NOMO-1 treated with dmso at 0.1 percent for 144 hours (cell line): ENCODE measurements around the gene WDR31.

Source experiments
- DNase-seq: peaks from one replicate; lab custom pipeline; 2025; ENCODE audit not compliant: unreplicated experiment; lab: John Stamatoyannopoulos, UW

The WDR31 gene

DNA sequence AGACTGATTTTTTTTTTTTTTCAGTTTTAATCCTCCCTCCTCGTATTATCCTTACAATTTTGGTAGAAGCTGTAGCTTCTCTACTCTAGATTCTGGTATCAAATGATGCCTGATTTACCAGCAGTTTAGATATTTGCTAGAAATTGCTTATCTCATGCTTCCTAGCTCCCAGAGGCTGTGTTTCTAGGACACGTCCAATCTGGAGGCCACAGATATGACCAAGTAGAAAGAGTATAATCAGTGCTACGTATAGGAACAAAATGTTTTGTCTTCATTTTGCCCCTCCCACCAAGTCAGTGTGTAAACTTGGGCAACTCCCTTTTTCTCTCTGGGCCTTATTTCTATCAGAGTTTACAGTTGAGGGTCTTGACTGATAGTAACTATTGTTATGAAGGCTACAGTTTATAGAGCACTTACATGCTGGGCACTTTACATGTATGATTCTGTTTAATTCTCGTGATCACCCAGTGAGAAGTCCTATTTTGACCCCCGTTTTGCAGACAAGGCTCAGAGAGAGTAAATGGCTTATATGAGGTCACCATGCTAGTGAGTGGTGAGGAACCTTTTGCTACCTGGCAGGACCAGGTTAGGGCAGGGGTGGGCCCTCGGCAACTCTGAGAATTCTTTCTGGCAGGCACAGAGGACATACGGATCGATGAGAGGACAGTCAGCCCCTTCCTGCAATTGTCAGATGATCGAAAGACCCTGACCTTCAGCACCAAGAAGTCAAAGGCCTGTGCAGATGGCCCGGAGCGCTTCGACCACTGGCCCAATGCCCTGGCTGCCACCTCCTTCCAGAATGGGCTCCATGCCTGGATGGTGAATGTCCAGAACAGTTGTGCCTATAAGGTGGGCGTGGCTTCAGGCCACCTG is 29.1 kb upstream of the WDR31 start:
- no peak for DNase-seq

DNA sequence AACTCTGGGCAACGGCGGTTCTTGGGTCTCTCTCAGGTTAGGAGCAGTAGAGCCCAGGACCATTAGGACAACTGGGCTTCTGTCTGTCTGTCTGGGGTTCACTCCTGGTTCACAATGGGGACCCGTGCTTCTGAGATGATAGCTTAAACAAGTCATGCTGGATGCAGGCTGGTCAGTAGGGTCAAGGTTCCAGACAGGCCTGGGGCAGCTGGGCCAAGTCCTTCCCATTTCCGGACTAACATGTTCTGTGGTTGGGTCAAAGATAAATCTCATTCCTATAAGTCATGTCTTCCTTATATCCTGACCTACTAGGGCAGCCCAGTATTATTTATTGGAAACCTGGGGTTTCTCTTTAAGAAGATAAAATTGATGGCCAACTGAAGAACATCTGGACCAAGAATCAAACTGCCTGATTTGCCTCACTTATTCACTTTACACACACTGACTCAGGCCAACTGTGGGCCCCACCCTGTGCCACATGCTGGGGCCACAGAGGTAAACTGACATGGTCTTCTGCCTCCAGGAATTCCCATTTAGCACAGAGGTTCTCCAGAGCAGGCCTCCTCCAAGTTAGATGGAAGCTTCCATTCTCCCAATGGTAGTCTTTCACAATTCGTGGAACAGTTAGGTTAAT is 28.4 kb upstream of the WDR31 start:
- DNase-seq: no peak

DNA sequence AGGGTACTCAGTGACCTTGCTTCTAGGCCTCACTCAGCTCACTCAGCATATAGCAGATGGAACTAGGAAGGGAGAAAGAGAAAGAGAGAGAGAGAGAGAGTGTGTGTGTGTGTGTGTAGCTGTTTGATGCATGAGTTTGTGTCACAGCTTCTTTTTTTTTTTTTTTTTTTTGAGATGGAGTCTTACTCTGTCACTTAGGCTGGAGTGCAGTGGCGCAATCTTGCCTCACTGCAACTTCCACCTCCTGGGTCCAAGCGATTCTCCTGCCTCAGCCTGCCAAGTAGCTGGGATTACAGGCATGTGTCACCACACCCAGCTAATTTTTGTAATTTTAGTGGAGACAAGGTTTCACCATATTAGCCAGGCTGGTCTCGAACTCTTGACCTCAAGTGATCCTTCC is 25.6 kb upstream of the WDR31 start:
- DNase-seq: peak; percentile 36

DNA sequence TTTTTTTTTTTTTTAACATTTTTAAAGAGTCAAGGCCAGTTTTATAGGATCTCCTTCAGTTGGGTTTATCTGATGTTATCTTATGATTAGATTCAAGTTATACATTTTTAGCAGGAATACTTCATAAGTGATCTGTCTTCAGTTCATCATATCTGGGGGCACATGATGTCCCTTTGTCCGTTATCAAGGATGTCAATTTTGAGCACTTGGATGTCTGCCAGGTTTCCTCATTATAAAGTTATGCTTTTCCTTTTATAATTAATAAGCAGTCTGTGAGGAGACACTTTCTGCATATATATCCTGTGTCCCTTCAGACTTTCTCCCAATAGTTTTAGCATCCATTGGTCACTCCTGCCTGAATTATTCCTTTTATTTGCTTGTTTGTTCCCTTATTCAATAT is 24.9 kb upstream of the WDR31 start:
- no peak for DNase-seq

DNA sequence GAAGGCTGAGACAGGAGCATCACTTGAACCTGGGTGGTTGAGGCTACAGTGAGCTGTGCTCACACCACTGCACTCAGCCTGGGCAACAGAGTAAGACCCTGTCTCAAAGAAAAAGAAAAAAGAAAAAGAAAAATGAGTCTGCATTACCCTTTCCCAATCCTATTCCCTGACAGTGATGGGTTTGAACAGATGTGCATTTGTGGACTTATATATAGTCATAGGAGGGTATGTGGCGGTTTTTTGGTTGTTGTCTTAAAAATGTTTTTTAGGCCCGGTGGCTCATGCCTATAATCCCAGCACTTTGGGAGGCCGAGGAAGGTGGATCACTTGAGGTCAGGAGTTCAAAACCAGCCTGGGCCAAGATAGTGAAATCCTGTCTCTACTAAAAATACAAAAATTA is 23.3 kb upstream of the WDR31 start:
- DNase-seq: no peak

DNA sequence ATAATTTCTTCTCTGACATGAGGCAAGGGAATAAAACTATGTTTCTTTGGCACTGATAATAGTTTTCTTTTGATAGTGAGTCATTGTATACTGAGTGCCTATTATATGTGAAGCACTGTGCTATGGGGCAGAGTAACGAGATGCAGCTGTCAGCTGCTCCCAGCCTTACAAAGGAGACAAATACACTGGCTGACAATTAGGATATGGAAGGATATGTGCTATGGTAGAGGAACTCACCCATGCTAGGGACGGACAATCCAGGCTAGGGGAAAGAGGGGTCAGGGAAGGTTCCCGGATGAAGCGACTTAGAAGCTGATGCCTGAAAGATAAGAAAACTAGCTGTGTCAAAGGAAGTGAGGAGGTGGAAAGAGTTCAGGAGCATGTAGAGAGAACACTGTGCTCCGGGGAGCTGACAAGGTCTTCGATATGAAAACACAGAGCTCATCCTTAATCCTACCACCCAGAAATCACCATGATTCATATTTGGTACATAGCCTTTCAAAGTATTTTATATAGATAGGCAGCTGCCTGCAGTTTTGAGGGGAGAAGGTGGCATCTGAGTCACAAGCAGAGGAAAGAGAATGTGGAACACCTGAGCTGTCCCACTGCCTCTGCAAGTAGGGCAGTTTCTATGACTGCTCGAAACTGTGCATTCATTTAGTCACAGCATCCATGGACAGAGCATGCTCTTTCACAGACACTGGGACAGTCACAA is 21.4 kb upstream of the WDR31 start:
- no peak for DNase-seq

DNA sequence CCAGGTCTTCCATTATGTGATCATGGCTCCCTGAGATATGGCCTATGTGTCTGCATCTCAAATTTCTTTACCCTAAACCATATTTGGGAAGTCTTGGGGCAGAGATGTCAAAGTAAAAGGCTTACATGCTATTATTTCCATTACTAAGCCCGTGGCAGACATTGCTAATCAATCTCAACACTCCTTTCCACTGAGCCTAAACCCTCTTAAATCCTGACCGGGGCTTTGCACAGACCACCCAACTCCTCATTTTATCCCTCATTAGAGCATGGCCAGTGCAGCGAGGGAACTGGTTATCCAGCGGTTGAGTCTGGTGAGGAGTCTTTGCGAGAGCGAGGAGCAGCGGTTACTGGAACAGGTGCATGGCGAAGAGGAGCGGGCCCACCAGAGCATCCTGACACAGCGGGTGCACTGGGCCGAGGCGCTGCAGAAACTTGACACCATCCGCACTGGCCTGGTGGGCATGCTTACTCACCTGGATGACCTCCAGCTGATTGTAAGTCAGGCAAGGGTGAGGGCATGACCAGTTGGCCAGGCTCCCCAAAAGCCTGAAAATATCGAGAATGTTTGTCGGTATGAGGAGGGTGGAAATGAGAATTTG is 20.3 kb upstream of the WDR31 start:
- DNase-seq: no peak

DNA sequence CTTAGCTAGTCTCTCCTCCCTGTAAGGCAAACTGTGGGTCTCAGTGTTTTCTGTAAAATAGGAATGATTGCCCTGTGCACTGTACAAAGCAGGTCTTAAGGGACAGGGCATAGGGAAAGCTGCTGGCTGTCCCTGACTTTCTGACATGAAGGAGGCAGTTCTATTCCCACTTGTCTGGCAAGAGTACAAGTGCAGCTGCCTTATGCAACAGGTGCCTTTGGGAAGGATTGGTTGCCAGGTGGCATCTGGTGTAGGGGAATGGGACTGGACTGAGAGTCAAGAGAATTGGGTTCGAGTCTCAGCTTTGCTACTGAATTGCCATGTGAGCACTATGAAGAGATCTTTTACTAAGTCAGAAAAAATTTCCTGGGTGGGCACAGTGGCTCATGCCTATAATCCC is 19.3 kb upstream of the WDR31 start:
- DNase-seq: no peak

DNA sequence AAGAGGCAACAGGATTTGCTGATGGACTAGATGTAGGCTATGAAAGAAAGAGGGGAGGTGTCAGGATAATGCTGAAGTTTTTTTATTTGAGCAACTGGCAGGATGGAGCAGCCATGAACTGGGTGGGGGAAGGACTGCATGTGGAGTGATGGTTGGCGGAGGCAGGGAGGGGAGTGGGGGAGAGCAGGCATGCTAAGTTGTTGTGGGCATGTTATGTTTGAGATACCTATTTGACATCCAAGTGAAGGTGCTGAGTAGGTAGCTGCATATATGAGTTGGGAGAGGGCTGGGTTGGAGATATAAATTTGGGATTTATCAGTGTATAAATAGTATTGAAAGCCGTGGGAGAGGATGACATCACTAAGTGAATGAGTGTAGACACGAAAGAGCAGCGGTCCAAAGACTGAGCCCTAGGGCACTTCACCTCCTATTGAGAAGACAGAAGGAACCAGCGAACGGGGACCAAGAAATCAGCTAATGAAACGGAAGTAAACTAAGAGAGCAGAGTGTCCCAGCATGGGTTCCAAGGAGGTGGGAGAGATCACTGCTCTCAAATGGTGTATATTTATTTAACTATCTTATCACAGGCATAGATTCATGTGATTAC is 16.7 kb upstream of the WDR31 start:
- no peak for DNase-seq

DNA sequence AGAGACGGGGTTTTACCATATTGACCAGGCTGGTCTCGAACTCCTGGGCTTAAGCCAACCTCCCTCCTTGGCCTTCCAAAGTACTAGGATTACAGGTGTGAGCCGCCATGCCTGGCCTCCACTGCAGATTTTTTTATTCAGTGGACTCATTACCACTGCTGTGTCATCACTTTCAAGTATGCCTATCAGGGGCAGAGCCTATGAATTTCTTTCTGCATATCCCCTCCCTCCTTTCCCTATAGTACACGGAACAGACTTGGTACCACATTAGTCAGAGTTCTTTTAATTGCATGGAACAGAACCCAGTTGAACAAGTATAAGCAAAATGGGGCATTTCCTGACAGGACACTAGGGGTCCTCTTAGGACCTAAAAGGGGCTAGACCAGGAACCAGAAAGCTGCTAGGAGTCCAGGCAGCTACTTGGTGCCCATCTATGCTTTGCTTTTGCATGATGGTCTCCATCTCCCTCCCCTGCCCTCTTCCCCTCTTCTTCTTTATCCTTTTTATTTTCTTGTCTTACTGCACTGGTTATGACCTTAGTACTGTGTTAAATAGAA is 15.0 kb upstream of the WDR31 start:
- DNase-seq: no peak

DNA sequence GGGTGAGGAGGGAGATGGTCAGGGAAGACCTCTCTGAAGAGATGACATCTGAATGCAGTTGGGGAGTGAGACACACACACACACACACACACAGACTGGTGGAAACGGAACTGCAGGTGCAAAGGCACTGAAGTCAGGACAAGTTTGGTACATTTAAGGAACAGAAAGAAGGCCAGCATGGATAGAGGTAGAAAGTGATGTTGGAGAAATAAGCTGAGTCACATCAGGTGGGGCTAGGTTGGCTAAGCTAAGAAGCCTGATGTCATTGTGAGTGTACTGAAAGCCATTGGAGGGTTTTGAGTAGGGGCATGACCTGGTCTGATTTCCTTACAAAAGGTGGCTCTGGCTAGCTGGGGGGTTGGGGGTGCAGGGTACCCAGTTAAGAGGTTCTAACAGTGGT is 12.3 kb upstream of the WDR31 start:
- DNase-seq: no peak

DNA sequence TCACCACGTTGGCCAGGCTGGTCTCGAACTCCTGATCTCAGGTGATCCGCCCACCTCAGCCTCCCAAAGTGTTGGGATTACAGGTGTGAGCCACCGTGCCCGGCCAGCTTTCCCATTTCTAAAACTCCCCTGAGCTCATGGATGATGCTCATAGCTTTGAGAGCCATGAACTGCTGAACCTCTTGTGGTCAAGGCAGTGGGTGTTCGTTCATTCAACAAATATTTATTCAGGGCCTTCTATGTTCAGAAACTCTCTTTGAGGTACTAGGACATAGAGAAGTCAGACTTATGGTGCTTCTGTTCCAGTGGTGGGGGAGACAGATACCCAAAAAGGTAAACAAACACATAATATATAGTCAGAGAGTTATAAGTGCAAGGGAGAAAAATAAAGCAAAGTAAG is 11.9 kb upstream of the WDR31 start:
- DNase-seq: no peak

DNA sequence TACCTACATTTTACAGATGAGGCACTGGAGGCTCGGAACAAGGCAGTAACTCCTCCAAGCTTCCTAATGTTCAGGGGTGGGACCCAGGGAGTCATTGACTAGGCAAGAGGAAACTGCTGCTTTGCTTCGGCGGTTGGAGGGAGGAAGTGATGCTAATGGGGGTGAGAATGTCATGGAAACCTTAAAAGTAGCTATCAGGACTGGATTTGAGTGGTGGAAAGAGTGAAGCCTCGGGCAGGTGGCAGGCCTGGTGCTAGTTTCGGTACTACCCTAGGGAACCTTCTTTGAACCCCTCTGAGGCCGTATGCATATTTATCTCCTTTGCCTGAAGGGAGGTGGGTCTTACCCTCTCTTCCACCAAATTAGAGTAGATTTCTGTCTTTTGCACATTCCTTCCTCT is 10.9 kb upstream of the WDR31 start:
- peak; percentile 68 for DNase-seq

DNA sequence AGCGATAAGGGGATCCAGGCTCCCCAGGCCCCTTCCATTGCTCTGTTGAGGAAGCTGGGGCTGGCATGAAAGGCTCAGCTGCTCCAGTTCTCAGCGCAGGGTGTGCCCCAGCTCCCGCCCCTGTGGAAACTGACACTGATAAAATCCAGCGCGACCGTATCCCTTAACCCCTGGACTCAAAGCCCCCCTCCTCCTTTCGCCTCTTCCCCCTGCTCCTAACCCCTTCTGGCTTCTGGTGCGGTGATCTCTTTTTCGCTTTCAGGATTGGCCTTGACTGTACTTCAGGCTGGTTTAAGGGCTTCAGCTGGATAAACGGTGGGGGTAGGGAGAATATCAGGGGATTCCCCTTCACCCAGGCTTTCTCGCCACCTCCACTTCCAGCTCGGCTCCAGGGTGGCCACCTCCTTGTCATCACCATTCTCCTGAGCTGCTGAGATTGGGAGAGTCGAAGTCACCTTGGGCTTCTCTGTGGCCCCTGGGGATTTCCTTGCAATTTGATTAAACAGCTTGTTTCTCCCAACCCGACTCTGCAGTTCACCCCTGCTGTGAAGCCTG is 10.1 kb upstream of the WDR31 start:
- no peak for DNase-seq

DNA sequence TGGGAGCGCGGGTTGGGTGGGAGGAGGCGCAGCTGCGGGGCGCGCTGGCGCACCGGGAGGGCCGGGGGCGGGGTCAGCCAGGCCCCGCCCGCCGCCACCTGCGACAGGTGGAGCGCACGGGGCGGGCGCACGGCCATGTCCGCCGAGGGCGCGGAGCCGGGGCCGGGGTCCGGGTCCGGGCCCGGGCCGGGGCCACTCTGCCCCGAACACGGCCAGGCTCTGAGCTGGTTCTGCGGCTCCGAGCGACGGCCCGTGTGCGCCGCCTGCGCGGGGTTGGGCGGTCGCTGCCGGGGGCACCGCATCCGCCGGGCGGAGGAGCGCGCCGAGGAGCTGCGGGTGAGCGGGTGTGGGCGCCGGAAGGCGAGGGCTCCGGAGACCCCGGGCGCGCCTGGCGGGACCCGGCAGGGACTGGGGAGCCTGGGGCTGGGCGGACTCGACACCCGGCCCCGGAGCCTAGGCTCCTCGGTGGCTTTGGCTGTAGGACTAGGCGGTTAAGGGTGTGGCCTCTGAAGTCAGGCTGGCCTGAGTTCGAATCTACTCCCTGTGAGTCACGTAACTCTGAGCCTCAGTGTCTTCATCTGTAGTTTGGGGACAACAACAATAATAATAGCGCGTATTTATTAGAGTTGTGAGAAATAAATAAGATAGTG is 9.5 kb upstream of the WDR31 start, which contains the start of gene BSPRY:
Gene BSPRY (plus strand): TSS at position 97 of the 650 bp plus-strand sequence. CDS start 39 bp downstream, at position 136.
- peak; percentile 14 for DNase-seq

DNA sequence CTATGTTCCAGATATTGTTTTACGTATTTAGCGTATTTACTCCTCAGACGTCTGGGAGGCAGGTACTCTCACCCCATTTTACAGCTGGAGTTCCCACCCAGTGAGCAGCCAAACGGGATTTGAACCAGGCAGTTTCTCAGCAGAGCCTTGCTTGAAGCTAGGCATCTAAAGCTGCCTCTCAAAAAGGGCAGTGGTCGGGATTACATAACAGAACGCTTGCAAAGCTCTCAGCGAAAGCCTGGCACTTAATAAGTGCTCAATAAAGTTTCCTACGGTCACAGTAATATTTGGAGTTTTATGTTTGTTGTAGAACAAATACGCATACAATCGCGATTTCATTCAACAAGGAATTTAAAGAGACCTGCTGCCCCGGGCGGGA is 9.0 kb upstream of the WDR31 start:
- no peak for DNase-seq

DNA sequence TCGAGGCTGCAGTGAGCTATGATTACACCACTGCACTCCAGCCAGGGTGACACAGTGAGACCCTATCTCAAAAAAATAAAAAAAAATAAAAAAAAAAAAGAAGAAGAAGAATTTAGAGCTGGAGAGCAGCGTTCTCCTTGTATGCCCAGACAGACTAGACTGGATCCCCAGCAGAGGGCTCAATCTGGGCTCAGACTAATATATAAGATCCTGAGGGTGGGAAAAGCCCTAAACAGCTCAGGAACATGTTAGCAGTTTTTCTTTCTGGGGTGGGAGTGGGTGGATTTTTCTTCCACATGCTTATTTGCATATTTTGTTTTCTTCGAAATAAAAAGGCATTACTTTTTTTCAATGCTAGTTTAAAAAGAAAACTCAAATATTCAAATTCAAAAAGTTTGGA is 8.4 kb upstream of the WDR31 start:
- DNase-seq: no peak

DNA sequence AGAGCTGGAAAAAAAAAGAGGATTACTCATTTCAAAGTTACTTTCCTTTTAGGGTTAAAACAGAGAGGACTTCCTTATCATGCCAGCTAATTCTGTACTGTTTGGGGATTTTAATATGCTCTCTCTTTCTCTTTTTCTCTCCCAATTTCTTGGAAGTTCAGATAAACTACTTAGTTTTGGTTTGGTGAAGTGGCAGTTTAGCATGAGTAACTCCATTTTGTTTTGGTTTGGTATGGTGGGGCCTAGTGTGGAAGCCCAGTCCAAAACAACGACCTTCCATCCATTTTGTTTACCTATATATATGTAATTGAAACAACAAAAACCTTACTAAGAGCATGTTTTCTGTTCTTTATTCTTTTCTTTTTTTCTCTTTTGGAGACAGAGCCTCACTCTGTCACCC is 5.6 kb upstream of the WDR31 start:
- DNase-seq: no peak

DNA sequence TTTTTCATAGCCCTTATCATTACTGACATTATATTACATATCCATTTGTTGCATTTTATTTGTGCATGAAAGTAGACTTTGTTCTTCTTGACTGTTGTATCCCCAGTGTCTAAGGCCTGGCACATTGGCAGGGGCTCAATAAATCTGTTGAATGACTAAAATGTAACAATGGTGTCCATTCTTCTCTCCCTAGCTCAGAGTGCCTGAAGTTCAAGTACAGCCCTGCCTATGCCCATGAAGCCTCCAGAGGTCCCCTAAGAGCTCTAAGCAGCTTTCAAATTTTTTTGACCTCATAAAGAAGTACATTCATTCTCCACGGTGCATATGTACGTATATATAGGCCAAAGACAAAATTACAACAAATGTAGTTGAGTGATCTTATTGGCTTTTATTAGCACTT is 5.1 kb upstream of the WDR31 start:
- no peak for DNase-seq

DNA sequence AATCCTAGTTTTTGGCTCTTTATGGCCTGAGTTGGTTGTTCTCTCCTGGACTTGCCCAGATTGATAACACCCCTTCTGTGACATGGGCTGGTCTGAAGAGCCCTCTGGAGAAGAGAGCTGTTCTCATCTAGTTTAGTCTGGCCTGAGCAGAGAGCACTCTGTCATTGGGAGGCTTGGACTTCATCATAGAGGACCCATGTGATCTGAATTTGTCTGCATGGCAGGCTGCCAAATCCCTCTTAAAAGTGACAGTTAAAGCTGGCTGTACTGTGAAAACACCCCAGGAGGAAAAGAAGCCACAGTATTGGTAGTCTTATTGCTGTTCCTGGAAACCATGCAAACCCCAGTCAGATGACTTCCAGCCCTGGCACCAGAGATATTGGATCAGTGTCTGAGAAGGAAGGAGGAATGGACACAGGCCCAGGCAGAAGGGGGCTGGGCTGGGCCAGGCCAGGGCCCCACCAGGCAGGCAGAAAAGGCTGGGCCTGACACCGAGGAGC is 3.7 kb upstream of the WDR31 start:
- DNase-seq: no peak
